Activated CD4-positive, alpha-beta T cell treated with anti-CD3 and anti-CD28 coated beads, Interleukin-2, amount 10 ng/mL, durations not matched to agents 7 days and 5 days (primary cell): ENCODE data around the gene MARS1. TPM values are rescaled to one million over a fixed set of nuclear protein-coding genes. Genes with fewer than 3 reads are reported as not detected.
"Not testable (repeated sequence)": the region's sequence is repeated elsewhere in the genome, so short reads cannot be mapped to it uniquely, and the experiment has no call there.

Experiments
- CTCF ChIA-PET: fragments of 350-600 bp; sonication (Branson Sonifier 250); formaldehyde crosslinking; loops from one replicate; lab custom pipeline; 2021; ENCODE audit warnings: antibody characterized with exemption; lab: Charles Lee
- POLR2A ChIA-PET: fragments of 350-600 bp; sonication (Branson Sonifier 250); formaldehyde crosslinking; loops from one replicate; lab custom pipeline; 2021; ENCODE audit warnings: antibody characterized with exemption; lab: Charles Lee
- DNase-seq: peaks from one replicate; pipeline ENCODE4 v3.0.0-alpha.2; 2020
- H3K27ac Mint-ChIP-seq: one replicate; pipeline ENCODE4 v1.8.0; 2021; ENCODE audit warnings: mild to moderate bottlenecking, moderate library complexity, mixed read lengths
- H3K27me3 Mint-ChIP-seq: one replicate; pipeline ENCODE4 v1.8.0; 2021; ENCODE audit warnings: mixed read lengths
- H3K36me3 Mint-ChIP-seq: one replicate; pipeline ENCODE4 v1.8.0; 2021; ENCODE audit warnings: low read depth, mixed read lengths
- H3K4me1 Mint-ChIP-seq: one replicate; pipeline ENCODE4 v1.8.0; 2021; ENCODE audit warnings: mixed read lengths
- H3K4me3 Mint-ChIP-seq: one replicate; pipeline ENCODE4 v1.8.0; 2021; ENCODE audit warnings: mild to moderate bottlenecking, moderate library complexity, mixed read lengths
- H3K9me3 Mint-ChIP-seq: one replicate; pipeline ENCODE4 v1.8.0; 2021; ENCODE audit warnings: mixed read lengths
- total RNA-seq, 2 experiments: library from RNA; stranded (reverse); gene quantifications; one replicate each; pipeline ENCODE4 v1.2.3, GENCODE V29; 2021

The MARS1 gene
- total RNA-seq, 2 experiments from 2014 or later: 214 to 247 TPM

GRCh38 chr12:57511161-57511560, 23.3 kb downstream of the MARS1 start:
- peaks cover 2% of the 10 kb centered on the region for H3K4me1 Mint-ChIP-seq
- no peak overlapping the region for H3K27ac Mint-ChIP-seq
- ChIA-PET POLR2A (no interaction called here), CTCF (interaction anchor here (1.6 kb wide), 1 partner anchor 32 kb away, joined by 6 read pairs; no protein-coding TSS in a partner anchor)
- H3K9me3 Mint-ChIP-seq: no peaks in the 10 kb centered on the region
- no peak for DNase-seq
- H3K27me3 Mint-ChIP-seq: no peaks in the 10 kb centered on the region
- peaks cover 56% of the 10 kb centered on the region for H3K36me3 Mint-ChIP-seq
- no peak overlapping the region for H3K4me3 Mint-ChIP-seq

- Mint-ChIP-seq H3K27me3 (no peaks in the 10 kb centered on the region), H3K27ac (no peak overlapping the region), H3K4me3 (no peak overlapping the region), H3K4me1 (peaks cover 3% of the 10 kb centered on the region), H3K9me3 (no peaks in the 10 kb centered on the region), H3K36me3 (peaks cover 61% of the 10 kb centered on the region)
- POLR2A ChIA-PET: no interaction called here
- CTCF ChIA-PET: interaction anchor here (0.7 to 1.6 kb wide), 5 partner anchors 8 to 32 kb away, joined by 3 to 6 read pairs (median 3); no protein-coding TSS in a partner anchor
- no peak for DNase-seq
Measured at GRCh38 chr12:57511588-57512325, 23.9 kb downstream of the MARS1 start.

DNA sequence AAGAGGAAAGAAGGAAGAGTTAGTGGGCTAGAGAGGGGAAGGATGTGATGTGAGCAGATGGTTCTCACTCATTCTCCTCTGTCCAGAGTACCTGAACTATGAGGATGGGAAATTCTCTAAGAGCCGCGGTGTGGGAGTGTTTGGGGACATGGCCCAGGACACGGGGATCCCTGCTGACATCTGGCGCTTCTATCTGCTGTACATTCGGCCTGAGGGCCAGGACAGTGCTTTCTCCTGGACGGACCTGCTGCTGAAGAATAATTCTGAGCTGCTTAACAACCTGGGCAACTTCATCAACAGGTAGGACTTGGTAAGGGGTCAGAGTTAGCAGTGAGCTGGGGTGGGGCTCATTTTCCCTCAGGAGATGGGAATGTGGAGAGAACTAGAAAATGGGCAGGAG, 24.8 kb downstream of the MARS1 start:
- Mint-ChIP-seq H3K4me1 (peaks cover 11% of the 10 kb centered on the region), H3K27ac (peak overlapping the region; percentile 15), H3K4me3 (no peak overlapping the region), H3K27me3 (no peaks in the 10 kb centered on the region), H3K36me3 (peaks cover 70% of the 10 kb centered on the region), H3K9me3 (no peaks in the 10 kb centered on the region)
- POLR2A ChIA-PET: no interaction called here
- DNase-seq: no peak
- CTCF ChIA-PET: interaction anchor here (0.6 to 1.6 kb wide), 5 partner anchors 9 to 45 kb away, joined by 3 to 6 read pairs (median 3); no protein-coding TSS in a partner anchor

DNA sequence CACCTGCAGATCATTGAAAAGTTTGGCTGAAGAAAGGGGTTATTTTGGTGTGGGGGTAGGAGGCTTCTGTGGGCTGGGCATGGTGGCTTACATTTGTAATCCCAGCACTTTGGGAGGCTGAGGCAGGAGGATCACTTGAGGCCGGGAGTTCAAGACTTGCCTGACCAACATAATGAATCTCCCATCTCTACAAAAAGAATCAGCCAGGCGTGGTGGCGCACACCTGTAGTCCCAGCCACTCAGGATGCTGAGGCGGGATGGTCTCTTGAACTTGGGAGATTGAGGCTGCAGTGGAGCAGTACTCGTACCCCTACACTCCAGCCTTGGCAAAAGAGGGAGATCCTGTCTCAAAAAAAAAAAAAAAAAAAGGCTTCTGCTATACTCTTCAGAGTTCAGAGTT, 25.4 kb downstream of the MARS1 start:
- H3K9me3 Mint-ChIP-seq: no peaks in the 10 kb centered on the region
- ChIA-PET POLR2A (no interaction called here), CTCF (interaction anchor here (1.6 kb wide), 1 partner anchor 16 kb away, joined by 3 read pairs; no protein-coding TSS in a partner anchor)
- H3K4me1 Mint-ChIP-seq: peaks cover 15% of the 10 kb centered on the region
- DNase-seq: no peak
- H3K27me3 Mint-ChIP-seq: no peaks in the 10 kb centered on the region
- H3K27ac Mint-ChIP-seq: no peak overlapping the region
- H3K4me3 Mint-ChIP-seq: no peak overlapping the region
- H3K36me3 Mint-ChIP-seq: peaks cover 71% of the 10 kb centered on the region

DNA sequence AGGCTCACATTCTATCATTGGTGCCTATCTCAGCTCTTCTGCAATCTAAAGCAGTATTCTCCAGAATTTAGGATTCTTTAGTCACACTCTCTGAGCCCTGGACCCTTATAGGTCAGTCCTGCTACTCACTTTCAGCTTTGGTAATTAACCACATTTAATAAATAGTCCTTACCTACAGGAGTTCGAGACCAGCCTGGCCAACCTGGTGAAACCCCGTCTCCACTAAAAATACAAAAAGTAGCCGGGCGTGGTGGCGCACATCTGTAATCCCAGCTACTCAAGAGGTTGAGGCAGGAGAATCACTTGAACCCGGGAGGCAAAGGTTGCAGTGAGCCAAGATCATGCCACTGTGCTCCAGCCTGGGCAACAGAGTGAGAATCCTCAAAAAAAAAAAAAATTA, 25.8 kb downstream of the MARS1 start:
- DNase-seq, POLR2A ChIA-PET, H3K27me3 Mint-ChIP-seq, H3K9me3 Mint-ChIP-seq, H3K27ac Mint-ChIP-seq, CTCF ChIA-PET, H3K4me3 Mint-ChIP-seq: not testable (repeated sequence)
- peaks cover 18% of the 10 kb centered on the region for H3K4me1 Mint-ChIP-seq
- H3K36me3 Mint-ChIP-seq: peaks cover 71% of the 10 kb centered on the region

DNA sequence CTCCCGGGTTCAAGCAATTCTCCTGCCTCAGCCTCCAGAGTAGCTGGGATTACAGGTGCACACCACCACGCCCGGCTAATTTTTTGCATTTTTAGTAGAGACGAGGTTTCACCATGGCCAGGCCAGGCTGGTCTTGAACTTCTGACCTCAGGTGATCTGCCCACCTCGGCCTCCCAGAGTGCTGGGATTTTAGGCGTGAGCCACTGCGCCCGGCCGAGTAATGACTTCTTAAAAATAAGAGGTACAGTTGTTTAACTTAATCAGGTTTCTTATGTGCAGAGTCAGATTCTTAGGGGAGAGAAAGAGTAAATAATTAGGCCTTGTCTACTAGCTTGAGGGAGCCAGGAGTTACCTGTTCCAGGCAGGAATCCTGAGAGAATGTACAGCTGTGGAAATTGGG, 26.4 kb downstream of the MARS1 start:
- H3K4me3 Mint-ChIP-seq, H3K9me3 Mint-ChIP-seq, POLR2A ChIA-PET, H3K27me3 Mint-ChIP-seq, DNase-seq: not testable (repeated sequence)
- H3K36me3 Mint-ChIP-seq: peaks cover 72% of the 10 kb centered on the region
- peak overlapping the region; percentile 47 for H3K27ac Mint-ChIP-seq
- H3K4me1 Mint-ChIP-seq: peaks cover 23% of the 10 kb centered on the region
- CTCF ChIA-PET: interaction anchor here (1.3 to 3.0 kb wide), 3 partner anchors 10 to 23 kb away, joined by 3 to 16 read pairs (median 4); no protein-coding TSS in a partner anchor

DNA sequence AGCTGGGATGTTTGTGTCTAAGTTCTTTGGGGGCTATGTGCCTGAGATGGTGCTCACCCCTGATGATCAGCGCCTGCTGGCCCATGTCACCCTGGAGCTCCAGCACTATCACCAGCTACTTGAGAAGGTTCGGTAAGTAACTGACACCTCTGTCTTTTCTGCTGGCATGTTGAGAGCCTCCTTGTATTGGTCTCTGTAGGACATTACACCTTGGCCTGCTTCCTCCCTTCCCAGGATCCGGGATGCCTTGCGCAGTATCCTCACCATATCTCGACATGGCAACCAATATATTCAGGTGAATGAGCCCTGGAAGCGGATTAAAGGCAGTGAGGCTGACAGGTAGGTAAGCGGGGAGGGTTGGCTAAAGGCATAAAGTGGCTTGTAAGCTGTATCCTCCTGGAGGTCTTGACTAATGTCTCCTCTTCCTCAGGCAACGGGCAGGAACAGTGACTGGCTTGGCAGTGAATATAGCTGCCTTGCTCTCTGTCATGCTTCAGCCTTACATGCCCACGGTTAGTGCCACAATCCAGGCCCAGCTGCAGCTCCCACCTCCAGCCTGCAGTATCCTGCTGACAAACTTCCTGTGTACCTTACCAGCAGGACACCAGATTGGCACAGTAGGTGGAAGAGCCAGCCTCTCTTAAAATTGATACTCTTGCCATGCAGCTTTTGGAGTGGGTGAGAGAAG, 27.0 kb downstream of the MARS1 start:
- H3K4me1 Mint-ChIP-seq: peaks cover 26% of the 10 kb centered on the region
- no peak overlapping the region for H3K27ac Mint-ChIP-seq
- DNase-seq: no peak
- H3K4me3 Mint-ChIP-seq: no peak overlapping the region
- H3K36me3 Mint-ChIP-seq: peaks cover 70% of the 10 kb centered on the region
- POLR2A ChIA-PET: no interaction called here
- H3K27me3 Mint-ChIP-seq: no peaks in the 10 kb centered on the region
- CTCF ChIA-PET: interaction anchor here (0.5 to 3.0 kb wide), 4 partner anchors 9 to 87 kb away, joined by 3 to 16 read pairs (median 4); no protein-coding TSS in a partner anchor
- no peaks in the 10 kb centered on the region for H3K9me3 Mint-ChIP-seq

DNA sequence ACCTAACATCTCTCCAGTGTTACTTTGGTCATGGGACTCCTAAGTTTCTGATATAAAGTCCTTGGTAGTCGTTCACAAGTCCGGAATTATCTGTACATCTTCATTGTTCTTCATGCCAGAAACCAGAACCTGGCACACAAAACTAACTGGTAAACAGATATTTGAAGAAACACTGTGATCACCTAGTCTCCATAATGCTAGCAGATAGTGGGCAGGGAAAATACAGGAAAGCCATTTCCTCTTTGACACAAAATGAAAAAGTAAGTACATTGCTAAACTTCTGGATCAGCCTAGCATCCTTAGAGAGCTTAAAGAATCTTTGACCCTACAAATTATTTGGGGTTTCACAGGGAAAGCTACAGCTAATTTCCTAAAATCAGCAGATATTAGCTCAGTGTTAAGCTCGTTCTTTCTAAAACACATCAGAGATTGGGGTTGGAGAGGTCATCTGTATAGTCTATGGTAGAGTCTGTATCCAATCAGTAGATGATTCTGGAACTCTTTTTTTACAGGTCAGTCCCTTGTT, 27.6 kb downstream of the MARS1 start:
- no peaks in the 10 kb centered on the region for H3K9me3 Mint-ChIP-seq
- no peaks in the 10 kb centered on the region for H3K27me3 Mint-ChIP-seq
- no peak for DNase-seq
- H3K27ac Mint-ChIP-seq: no peak overlapping the region
- ChIA-PET POLR2A (no interaction called here), CTCF (interaction anchor here (0.7 to 3.0 kb wide), 6 partner anchors 8 to 33 kb away, joined by 3 to 16 read pairs (median 4); no protein-coding TSS in a partner anchor)
- peaks cover 73% of the 10 kb centered on the region for H3K36me3 Mint-ChIP-seq
- peaks cover 26% of the 10 kb centered on the region for H3K4me1 Mint-ChIP-seq
- H3K4me3 Mint-ChIP-seq: no peak overlapping the region

GRCh38 chr12:57515934-57516541, 28.2 kb downstream of the MARS1 start:
- H3K27ac Mint-ChIP-seq: no peak overlapping the region

DNA sequence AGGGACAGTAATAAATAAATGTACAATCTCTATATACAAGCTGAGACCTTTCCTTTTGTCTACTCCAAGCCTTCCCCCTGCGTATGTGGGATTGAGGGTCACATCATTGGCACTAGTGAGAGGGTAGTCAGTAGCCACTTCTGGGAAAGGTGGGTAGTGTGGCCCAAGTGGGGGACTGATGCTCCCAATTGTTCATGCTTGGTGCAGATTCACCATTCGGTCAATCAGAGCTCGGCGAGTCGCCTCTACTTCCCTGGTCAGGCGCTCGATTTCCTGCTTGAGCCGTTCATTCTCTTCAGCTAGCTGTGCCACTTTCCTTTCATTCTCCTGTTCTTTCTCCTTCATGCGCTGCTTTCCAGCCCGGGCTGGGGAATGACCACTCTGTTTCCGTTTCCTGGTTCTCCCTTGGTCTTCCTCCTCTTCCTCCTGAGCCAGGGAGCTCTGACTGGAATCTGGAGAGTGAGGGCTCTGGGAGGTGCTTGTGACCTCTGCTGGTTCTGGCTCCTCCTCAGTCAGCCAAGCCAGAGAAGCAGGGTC, 28.8 kb downstream of the MARS1 start:
- Mint-ChIP-seq H3K4me1 (peaks cover 35% of the 10 kb centered on the region), H3K27ac (peak overlapping the region; percentile 50), H3K27me3 (no peaks in the 10 kb centered on the region), H3K4me3 (no peak overlapping the region), H3K9me3 (no peaks in the 10 kb centered on the region), H3K36me3 (peaks cover 68% of the 10 kb centered on the region)
- POLR2A ChIA-PET: interaction anchor here (0.6 kb wide), 1 partner anchor 29 kb away, joined by 3 read pairs; no protein-coding TSS in a partner anchor
- DNase-seq: no peak
- CTCF ChIA-PET: interaction anchor here (1.0 to 3.0 kb wide), 6 partner anchors 12 to 34 kb away, joined by 3 to 16 read pairs (median 4); no protein-coding TSS in a partner anchor

More at GRCh38 chr12:57515934-57516541, 28.2 kb downstream of the MARS1 start:
- no peak for DNase-seq
- no peak overlapping the region for H3K4me3 Mint-ChIP-seq
- ChIA-PET CTCF (interaction anchor here (0.7 to 3.0 kb wide), 7 partner anchors 12 to 33 kb away, joined by 3 to 16 read pairs (median 4); no protein-coding TSS in a partner anchor), POLR2A (no interaction called here)
- no peaks in the 10 kb centered on the region for H3K27me3 Mint-ChIP-seq
- H3K4me1 Mint-ChIP-seq: peaks cover 29% of the 10 kb centered on the region
- peaks cover 73% of the 10 kb centered on the region for H3K36me3 Mint-ChIP-seq
- H3K9me3 Mint-ChIP-seq: no peaks in the 10 kb centered on the region

GRCh38 chr12:57517187-57517586, 29.3 kb downstream of the MARS1 start:
- peaks cover 38% of the 10 kb centered on the region for H3K4me1 Mint-ChIP-seq
- ChIA-PET CTCF (interaction anchor here (1.1 to 3.0 kb wide), 6 partner anchors 13 to 28 kb away, joined by 3 to 16 read pairs (median 4); no protein-coding TSS in a partner anchor), POLR2A (interaction anchor here (0.6 kb wide), 1 partner anchor 28 kb away, joined by 3 read pairs; no protein-coding TSS in a partner anchor)
- H3K4me3 Mint-ChIP-seq: no peak overlapping the region
- no peak for DNase-seq
- H3K27ac Mint-ChIP-seq: peak overlapping the region; percentile 60
- H3K27me3 Mint-ChIP-seq: no peaks in the 10 kb centered on the region
- H3K36me3 Mint-ChIP-seq: peaks cover 64% of the 10 kb centered on the region
- H3K9me3 Mint-ChIP-seq: no peaks in the 10 kb centered on the region

GRCh38 chr12:57517718-57518117, 29.9 kb downstream of the MARS1 start:
- peaks cover 40% of the 10 kb centered on the region for H3K4me1 Mint-ChIP-seq
- peaks cover 59% of the 10 kb centered on the region for H3K36me3 Mint-ChIP-seq
- DNase-seq, H3K9me3 Mint-ChIP-seq, POLR2A ChIA-PET, H3K4me3 Mint-ChIP-seq, H3K27me3 Mint-ChIP-seq: not testable (repeated sequence)
- CTCF ChIA-PET: interaction anchor here (1.5 to 2.5 kb wide), 2 partner anchors 13 to 16 kb away, joined by 3 to 7 read pairs; no protein-coding TSS in a partner anchor
- H3K27ac Mint-ChIP-seq: peak overlapping the region; percentile 60
